Peyer's patch (tissue), 4 donors: Measurements from ENCODE around the gene EDA.

Experiments
- CTCF ChIP-seq, 6 experiments: fragments of 450-650 bp in 4 of 6; fragments of 200-600 bp in 2 of 6; sonication (generic) in 1 of 6; IDR thresholded peaks; one replicate each; pipeline ENCODE4 v1.5.1; 2017 to 2019; ENCODE audit warnings: antibody characterized with exemption in 6 of 6, mild to moderate bottlenecking in 3 of 6, moderate library complexity in 1 of 6
- POLR2A ChIP-seq, 2 donors: fragments of 450-650 bp; IDR thresholded peaks; one replicate each; pipeline ENCODE4 v1.5.1; 2017; ENCODE audit warnings: antibody characterized with exemption in 2 of 2, mild to moderate bottlenecking in 2 of 2, moderate library complexity in 2 of 2

DNA sequence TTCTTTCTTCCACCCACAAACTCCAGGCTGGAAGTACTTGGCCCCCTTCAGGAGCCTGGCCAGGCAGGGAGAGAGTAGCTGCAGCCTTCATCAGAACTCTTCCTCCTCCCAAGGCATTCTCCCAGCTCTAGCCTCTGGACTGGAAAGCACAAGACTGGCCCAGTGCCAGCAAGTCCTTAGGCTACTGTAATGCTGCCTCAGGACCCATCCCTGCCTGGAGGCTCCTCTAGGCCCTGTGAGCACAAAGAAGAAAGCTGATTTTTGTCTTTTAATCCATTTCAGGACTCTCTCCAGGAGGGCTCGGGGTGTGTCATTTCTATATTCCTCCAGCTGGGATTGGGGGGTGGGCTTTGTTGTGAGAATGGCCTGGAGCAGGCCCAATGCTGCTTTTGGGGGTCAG, 423.0 kb downstream of the EDA start:
- TF ChIP-seq CTCF (IDR thresholded peaks at IDR 0.05), result no peak
- no peak for TF ChIP-seq POLR2A (IDR thresholded peaks at IDR 0.05)
